SK-N-SH (cell line): Measurements from ENCODE around the gene CENPP. TPM values are rescaled to one million over a fixed set of nuclear protein-coding genes. Genes with fewer than 3 reads are reported as not detected.

ENCODE experiments used
- CTCF ChIA-PET: fragments of 300-600, 350-600 bp; formaldehyde crosslinking; extraction: SDS; loops from one replicate; lab custom pipeline; 2021; lab: Yijun Ruan, JAX
- POLR2A ChIA-PET: fragments of 350-600 bp; sonication (Branson Sonifier 250); formaldehyde crosslinking; extraction: SDS; loops from one replicate; lab custom pipeline; 2020; ENCODE audit warnings: antibody characterized with exemption, inconsistent platforms; lab: Yijun Ruan, JAX
- DNase-seq: peaks from one replicate; pipeline ENCODE4 v3.0.0; 2012
- H2AFZ ChIP-seq: fragments of 200-600 bp; sonication (generic); 2 replicates; pipeline ENCODE4 v1.8.1; 2016; ENCODE audit warnings: antibody characterized with exemption, mild to moderate bottlenecking, low read depth
- H3F3A ChIP-seq: fragments of 200-600 bp; sonication (generic); replicated peaks from 2 replicates; pipeline ENCODE3; 2016; ENCODE audit warnings: antibody characterized with exemption, mild to moderate bottlenecking; ENCODE audit not compliant: insufficient read depth
- H3K27ac ChIP-seq, 2 experiments: fragments of 200-500 bp in 1 of 2; fragments of 200-600 bp in 1 of 2; sonication (Bioruptor generic) in 1 of 2; sonication (generic), shearing (Covaris generic) in 1 of 2; 2 replicates each; pipeline versions ENCODE4 v1.5.1 to v1.6.1; 2014 to 2016; ENCODE audit warnings: low read depth in 2 of 2, inconsistent platforms in 1 of 2, low read length in 1 of 2, mild to moderate bottlenecking in 1 of 2, mixed read lengths in 1 of 2
- H3K27me3 ChIP-seq: fragments of 200-600 bp; sonication (generic), shearing (Covaris generic); 2 replicates; pipeline ENCODE4 v1.6.1; 2016; ENCODE audit warnings: mixed run types; ENCODE audit not compliant: insufficient read depth
- H3K36me3 ChIP-seq, 2 experiments: fragments of 200-500 bp in 1 of 2; fragments of 200-600 bp in 1 of 2; sonication (Bioruptor generic) in 1 of 2; sonication (generic) in 1 of 2; replicated peaks in 1 of 2; 2 replicates each; pipeline versions ENCODE3 to v1.5.1; 2014 to 2016; ENCODE audit warnings: low read length in 1 of 2, mild to moderate bottlenecking in 1 of 2; ENCODE audit not compliant: insufficient read depth in 2 of 2, control insufficient read depth in 1 of 2
- H3K4me1 ChIP-seq, 2 experiments: fragments of 200-500 bp in 1 of 2; fragments of 200-600 bp in 1 of 2; sonication (Bioruptor generic) in 1 of 2; sonication (generic), shearing (Covaris generic) in 1 of 2; 2 replicates each; pipeline versions ENCODE4 v1.5.1 to v1.6.1; 2014 to 2016; ENCODE audit warnings: low read depth in 1 of 2, low read length in 1 of 2, mixed run types in 1 of 2; ENCODE audit not compliant: insufficient read depth in 2 of 2, control insufficient read depth in 1 of 2
- H3K4me2 ChIP-seq: fragments of 200-600 bp; sonication (generic), shearing (Covaris generic); 2 replicates; pipeline ENCODE4 v1.6.1; 2017; ENCODE audit warnings: mixed run types
- H3K4me3 ChIP-seq, 2 experiments: fragments of 200-500 bp in 1 of 2; fragments of 200-600 bp in 1 of 2; sonication (Bioruptor generic) in 1 of 2; sonication (generic), shearing (Covaris generic) in 1 of 2; 2 replicates each; pipeline versions ENCODE4 v1.5.1 to v1.8.1; 2014 to 2016; ENCODE audit warnings: low read depth in 2 of 2, inconsistent platforms in 1 of 2, low read length in 1 of 2, mild to moderate bottlenecking in 1 of 2, mixed read lengths in 1 of 2, moderate library complexity in 1 of 2
- H3K79me2 ChIP-seq: fragments of 200-600 bp; sonication (generic); 2 replicates; pipeline ENCODE4 v1.8.1; 2017; ENCODE audit warnings: mild to moderate bottlenecking; ENCODE audit not compliant: insufficient read depth
- H3K9ac ChIP-seq: fragments of 200-600 bp; sonication (generic); 2 replicates; pipeline ENCODE4 v1.6.1; 2017; ENCODE audit warnings: mixed run types
- H3K9me2 ChIP-seq: fragments of 200-600 bp; sonication (generic); 2 replicates; pipeline ENCODE4 v1.6.1; 2017; ENCODE audit warnings: mixed run types
- H3K9me3 ChIP-seq: fragments of 200-600 bp; sonication (generic); 2 replicates; pipeline ENCODE4 v1.6.1; 2017; ENCODE audit warnings: mixed run types, mild to moderate bottlenecking, moderate library complexity
- H4K20me1 ChIP-seq: fragments of 200-600 bp; sonication (generic); 2 replicates; pipeline ENCODE4 v1.6.1; 2017; ENCODE audit warnings: mild to moderate bottlenecking, mixed run types; ENCODE audit not compliant: insufficient read depth
- GATA2 ChIP-seq: sonication (generic); formaldehyde crosslinking; IDR thresholded peaks from 2 replicates; pipeline ENCODE4 v1.5.0; 2020; ENCODE audit warnings: mild to moderate bottlenecking, missing genetic modification reagents
- JUND ChIP-seq: IDR thresholded peaks from 2 replicates; pipeline ENCODE4 v1.4.0; 2012
- MEF2A ChIP-seq: IDR thresholded peaks from 2 replicates; pipeline ENCODE4 v1.4.0; 2012; ENCODE audit warnings: low read depth, borderline replicate concordance
- NFIC ChIP-seq: IDR thresholded peaks from 2 replicates; pipeline ENCODE4 v1.4.0; 2012; ENCODE audit warnings: borderline replicate concordance
- POLR2AphosphoS5 ChIP-seq: IDR thresholded peaks from 2 replicates; pipeline ENCODE4 v1.6.1; 2012; ENCODE audit warnings: low read depth, low read length
- RCOR1 ChIP-seq: fragments of 150-350 bp; IDR thresholded peaks from 2 replicates; pipeline ENCODE4 v1.6.1; 2017; ENCODE audit warnings: antibody characterized with exemption, low read length
- SIN3A ChIP-seq: IDR thresholded peaks from 2 replicates; pipeline ENCODE4 v1.6.1; 2012; ENCODE audit warnings: low read depth, mild to moderate bottlenecking, low read length, moderate library complexity, borderline replicate concordance
- whole genome bisulfite sequencing: methylation state at CpG from one replicate; pipeline ENCODE4 v1.1.6; 2017; ENCODE audit warnings: low lambda C conversion rate; 5-methylcytosine and 5-hydroxymethylcytosine counted together
- polyA plus RNA-seq, 3 experiments: library from polyadenylated mRNA; depleted of rRNA; stranded (reverse); fragments of >200 nt; gene quantifications; 2 replicates each; pipeline ENCODE4 v1.2.3, GENCODE V29; 2012
- TF ChIP-seq, protein P1 (sequence below): fragments of 200-600 bp; sonication (generic); IDR thresholded peaks from 2 replicates; pipeline ENCODE4 v1.6.1; 2017; ENCODE audit warnings: antibody characterized with exemption, mild to moderate bottlenecking, moderate library complexity
- TF ChIP-seq, protein P2 (sequence below): IDR thresholded peaks from 2 replicates; pipeline ENCODE4 v1.4.0; 2012; ENCODE audit warnings: low read depth
- TF ChIP-seq, protein P3 (sequence below): IDR thresholded peaks from 2 replicates; pipeline ENCODE4 v1.4.0; 2012; ENCODE audit warnings: low read depth, borderline replicate concordance
- TF ChIP-seq, protein P4 (sequence below): IDR thresholded peaks from 2 replicates; pipeline ENCODE4 v1.6.1; 2012; ENCODE audit warnings: mild to moderate bottlenecking, low read depth, low read length, moderate library complexity

Gene CENPP
- polyA plus RNA-seq, 1 of the 3 experiments (the other 2 are of a cell fraction) = 1.3 TPM

DNA sequence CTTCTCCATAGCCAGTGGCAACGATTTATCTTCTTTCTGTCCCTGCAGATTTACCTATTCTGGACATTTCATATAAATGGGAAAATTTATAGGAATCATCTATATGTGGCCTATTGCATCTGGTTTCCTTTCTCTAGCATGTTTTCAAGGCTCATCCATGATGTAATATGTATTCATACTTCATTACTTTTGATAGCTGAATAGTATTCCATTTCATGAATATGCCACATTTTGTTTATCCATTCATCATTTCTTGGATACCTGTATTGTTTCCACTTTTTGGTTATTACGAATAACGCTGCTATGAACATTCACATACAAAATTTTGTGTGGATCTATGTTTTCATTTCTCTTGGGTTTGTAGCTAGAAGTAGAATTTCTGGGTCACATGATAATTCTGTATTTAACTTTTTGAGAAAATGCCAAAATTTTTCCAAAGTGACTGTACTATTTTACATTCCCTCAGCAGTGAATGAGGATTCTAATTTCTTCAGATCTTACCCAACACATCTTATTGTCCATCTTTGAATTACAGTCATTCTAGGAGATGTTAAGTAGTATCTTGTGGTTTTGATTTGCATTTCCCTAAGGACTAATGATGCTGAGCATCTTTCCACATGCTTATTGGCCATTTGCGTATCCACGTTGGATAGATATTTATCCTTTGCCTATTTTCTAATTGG lies 35.9 kb upstream of the CENPP start:
- CTCF ChIA-PET = interaction anchor here (0.8 to 4.2 kb wide), 3 partner anchors 8 to 150 kb away, joined by 3 to 32 read pairs (median 3); no protein-coding TSS in a partner anchor

DNA sequence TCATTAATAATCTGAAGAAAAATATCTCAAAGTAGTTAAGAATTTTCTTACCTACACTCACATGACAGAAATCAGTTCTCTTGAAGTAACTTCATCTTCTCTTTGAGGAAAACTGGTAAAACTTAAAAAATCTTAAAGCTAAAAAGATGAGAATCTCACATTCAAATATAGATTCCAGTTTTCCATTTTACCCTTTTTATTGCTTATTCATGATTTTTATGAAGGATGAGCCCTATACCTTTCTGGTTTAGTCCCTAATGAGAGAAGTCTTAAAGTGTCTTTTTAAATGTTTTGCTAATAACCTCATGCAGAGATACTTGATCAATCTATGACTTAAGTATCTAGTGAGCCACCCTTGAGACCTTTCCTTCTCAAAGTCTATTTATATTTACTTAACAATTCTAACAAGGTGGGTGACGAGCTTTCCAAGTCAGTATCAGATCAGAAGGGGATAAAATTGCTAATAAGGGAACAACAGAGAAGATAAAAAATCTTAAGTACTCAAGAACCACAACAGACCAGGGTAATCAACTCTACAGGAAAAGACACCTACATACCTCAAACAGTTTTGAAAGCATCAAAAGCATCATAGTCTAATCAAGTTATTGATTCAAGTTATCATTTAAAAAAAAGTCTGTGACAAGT lies 34.8 kb upstream of the CENPP start:
- Histone ChIP-seq H3F3A (peaks cover 18% of the 10 kb centered on the region), H3K27me3 (no peaks in the 10 kb centered on the region), H3K9me3 (no peaks in the 10 kb centered on the region), H4K20me1 (peaks cover 15% of the 10 kb centered on the region; the same call in 1 of the 2 replicates), H3K4me1 (peaks cover 5 to 15% of the 10 kb centered on the region in 2 experiments; a peak in 3 of 4 replicates), H3K36me3 (peaks cover 39 to 47% of the 10 kb centered on the region in 2 experiments), H3K9me2 (no peaks in the 10 kb centered on the region), H3K79me2 (peaks cover 79% of the 10 kb centered on the region), H2AFZ (no peak overlapping the region), H3K27ac (no peak overlapping the region), H3K4me2 (no peak overlapping the region; the same call in 1 of the 2 replicates), H3K4me3 (no peak overlapping the region), H3K9ac (no peak overlapping the region)
- WGBS = 97% methylated on average over 1 of the region's 1 CpG
- CTCF ChIA-PET = interaction anchor here (0.6 to 4.2 kb wide), 6 partner anchors 9 to 151 kb away, joined by 3 to 32 read pairs (median 4); partner anchors contain the start of gene NOL8
- DNase-seq = no peak
- TF ChIP-seq POLR2AphosphoS5 (no peak), MEF2A (no peak), JUND (no peak), SIN3A (no peak), NFIC (no peak)
- TF ChIP-seq, protein P1, sequence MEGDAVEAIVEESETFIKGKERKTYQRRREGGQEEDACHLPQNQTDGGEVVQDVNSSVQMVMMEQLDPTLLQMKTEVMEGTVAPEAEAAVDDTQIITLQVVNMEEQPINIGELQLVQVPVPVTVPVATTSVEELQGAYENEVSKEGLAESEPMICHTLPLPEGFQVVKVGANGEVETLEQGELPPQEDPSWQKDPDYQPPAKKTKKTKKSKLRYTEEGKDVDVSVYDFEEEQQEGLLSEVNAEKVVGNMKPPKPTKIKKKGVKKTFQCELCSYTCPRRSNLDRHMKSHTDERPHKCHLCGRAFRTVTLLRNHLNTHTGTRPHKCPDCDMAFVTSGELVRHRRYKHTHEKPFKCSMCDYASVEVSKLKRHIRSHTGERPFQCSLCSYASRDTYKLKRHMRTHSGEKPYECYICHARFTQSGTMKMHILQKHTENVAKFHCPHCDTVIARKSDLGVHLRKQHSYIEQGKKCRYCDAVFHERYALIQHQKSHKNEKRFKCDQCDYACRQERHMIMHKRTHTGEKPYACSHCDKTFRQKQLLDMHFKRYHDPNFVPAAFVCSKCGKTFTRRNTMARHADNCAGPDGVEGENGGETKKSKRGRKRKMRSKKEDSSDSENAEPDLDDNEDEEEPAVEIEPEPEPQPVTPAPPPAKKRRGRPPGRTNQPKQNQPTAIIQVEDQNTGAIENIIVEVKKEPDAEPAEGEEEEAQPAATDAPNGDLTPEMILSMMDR = no peak
- TF ChIP-seq, protein P2, sequence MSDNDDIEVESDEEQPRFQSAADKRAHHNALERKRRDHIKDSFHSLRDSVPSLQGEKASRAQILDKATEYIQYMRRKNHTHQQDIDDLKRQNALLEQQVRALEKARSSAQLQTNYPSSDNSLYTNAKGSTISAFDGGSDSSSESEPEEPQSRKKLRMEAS = no peak
- POLR2A ChIA-PET = no interaction called here

More for the DNA sequence above, 35.9 kb upstream of the CENPP start:
- Histone ChIP-seq H3K27me3 (no peaks in the 10 kb centered on the region), H3F3A (peaks cover 18% of the 10 kb centered on the region), H3K9me2 (no peaks in the 10 kb centered on the region), H3K9me3 (no peaks in the 10 kb centered on the region)
- TF ChIP-seq GATA2 (CRISPR knock-in tag) = no peak
- TF ChIP-seq, protein P3, sequence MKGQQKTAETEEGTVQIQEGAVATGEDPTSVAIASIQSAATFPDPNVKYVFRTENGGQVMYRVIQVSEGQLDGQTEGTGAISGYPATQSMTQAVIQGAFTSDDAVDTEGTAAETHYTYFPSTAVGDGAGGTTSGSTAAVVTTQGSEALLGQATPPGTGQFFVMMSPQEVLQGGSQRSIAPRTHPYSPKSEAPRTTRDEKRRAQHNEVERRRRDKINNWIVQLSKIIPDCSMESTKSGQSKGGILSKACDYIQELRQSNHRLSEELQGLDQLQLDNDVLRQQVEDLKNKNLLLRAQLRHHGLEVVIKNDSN = no peak
- TF ChIP-seq, protein P4, sequence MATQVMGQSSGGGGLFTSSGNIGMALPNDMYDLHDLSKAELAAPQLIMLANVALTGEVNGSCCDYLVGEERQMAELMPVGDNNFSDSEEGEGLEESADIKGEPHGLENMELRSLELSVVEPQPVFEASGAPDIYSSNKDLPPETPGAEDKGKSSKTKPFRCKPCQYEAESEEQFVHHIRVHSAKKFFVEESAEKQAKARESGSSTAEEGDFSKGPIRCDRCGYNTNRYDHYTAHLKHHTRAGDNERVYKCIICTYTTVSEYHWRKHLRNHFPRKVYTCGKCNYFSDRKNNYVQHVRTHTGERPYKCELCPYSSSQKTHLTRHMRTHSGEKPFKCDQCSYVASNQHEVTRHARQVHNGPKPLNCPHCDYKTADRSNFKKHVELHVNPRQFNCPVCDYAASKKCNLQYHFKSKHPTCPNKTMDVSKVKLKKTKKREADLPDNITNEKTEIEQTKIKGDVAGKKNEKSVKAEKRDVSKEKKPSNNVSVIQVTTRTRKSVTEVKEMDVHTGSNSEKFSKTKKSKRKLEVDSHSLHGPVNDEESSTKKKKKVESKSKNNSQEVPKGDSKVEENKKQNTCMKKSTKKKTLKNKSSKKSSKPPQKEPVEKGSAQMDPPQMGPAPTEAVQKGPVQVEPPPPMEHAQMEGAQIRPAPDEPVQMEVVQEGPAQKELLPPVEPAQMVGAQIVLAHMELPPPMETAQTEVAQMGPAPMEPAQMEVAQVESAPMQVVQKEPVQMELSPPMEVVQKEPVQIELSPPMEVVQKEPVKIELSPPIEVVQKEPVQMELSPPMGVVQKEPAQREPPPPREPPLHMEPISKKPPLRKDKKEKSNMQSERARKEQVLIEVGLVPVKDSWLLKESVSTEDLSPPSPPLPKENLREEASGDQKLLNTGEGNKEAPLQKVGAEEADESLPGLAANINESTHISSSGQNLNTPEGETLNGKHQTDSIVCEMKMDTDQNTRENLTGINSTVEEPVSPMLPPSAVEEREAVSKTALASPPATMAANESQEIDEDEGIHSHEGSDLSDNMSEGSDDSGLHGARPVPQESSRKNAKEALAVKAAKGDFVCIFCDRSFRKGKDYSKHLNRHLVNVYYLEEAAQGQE = no peak
- no peak for TF ChIP-seq RCOR1
- TF ChIP-seq, all 33 proteins: peak for 0
- no peak overlapping the region for H3K4me2 ChIP-seq
- H3K36me3 ChIP-seq = peaks cover 49 to 58% of the 10 kb centered on the region in 2 experiments
- H3K27ac ChIP-seq = no peak overlapping the region
- H3K79me2 ChIP-seq = peaks cover 90% of the 10 kb centered on the region
- WGBS = 96% methylated on average over 5 of the region's 5 CpGs
- H3K9ac ChIP-seq = no peak overlapping the region
- POLR2A ChIA-PET = no interaction called here
- peaks cover 5 to 15% of the 10 kb centered on the region in 2 experiments; a peak in 3 of 4 replicates for H3K4me1 ChIP-seq
- DNase-seq = no peak
- no peak overlapping the region for H3K4me3 ChIP-seq
- H2AFZ ChIP-seq = no peak overlapping the region
- H4K20me1 ChIP-seq = peaks cover 15% of the 10 kb centered on the region; the same call in 1 of the 2 replicates
